Astrocyte (in vitro differentiated cells and primary cell): ENCODE measurements around the gene ABLIM2. TPM values are rescaled to one million over a fixed set of nuclear protein-coding genes. Genes with fewer than 3 reads are reported as not detected.
A peak's percentile ranks its signal among the peaks of the same experiment; 100 is the strongest.

Experiments used
- DNase-seq: peaks from one replicate; pipeline ENCODE4 v3.0.0-alpha.2; 2010; ENCODE audit warnings: low read depth
- FAIRE-seq: peaks from 2 replicates; lab custom pipeline; 2011; peaks lifted over from hg19 to GRCh38; lab: Jason Lieb, UNC
- H2AFZ ChIP-seq: 2 replicates; pipeline ENCODE4 v1.6.0; 2012; ENCODE audit warnings: low read depth, low read length, inconsistent platforms
- H3K27ac ChIP-seq: 2 replicates; pipeline ENCODE4 v1.5.1; 2011; ENCODE audit warnings: low read depth, low read length, inconsistent platforms
- H3K27me3 ChIP-seq: 2 replicates; pipeline ENCODE4 v1.6.0; 2011; ENCODE audit warnings: low read length, inconsistent platforms; ENCODE audit not compliant: insufficient read depth
- H3K36me3 ChIP-seq: 2 replicates; pipeline ENCODE4 v1.5.1; 2011; ENCODE audit warnings: low read length, inconsistent platforms; ENCODE audit not compliant: insufficient read depth
- H3K4me1 ChIP-seq: 2 replicates; pipeline ENCODE4 v1.5.1; 2011; ENCODE audit warnings: low read length, inconsistent platforms; ENCODE audit not compliant: insufficient read depth
- H3K4me2 ChIP-seq: 2 replicates; pipeline ENCODE4 v1.6.0; 2012; ENCODE audit warnings: low read length, inconsistent platforms
- H3K4me3 ChIP-seq: 2 replicates; pipeline ENCODE4 v1.5.1; 2011; ENCODE audit warnings: low read depth, mild to moderate bottlenecking, low read length, inconsistent platforms; ENCODE audit not compliant: insufficient read depth
- H3K79me2 ChIP-seq: 2 replicates; pipeline ENCODE4 v1.6.0; 2012; ENCODE audit warnings: mild to moderate bottlenecking, low read length, inconsistent platforms; ENCODE audit not compliant: insufficient read depth
- H3K9ac ChIP-seq: 2 replicates; pipeline ENCODE4 v1.6.0; 2012; ENCODE audit warnings: mild to moderate bottlenecking, low read length, inconsistent platforms
- H3K9me3 ChIP-seq: 2 replicates; pipeline ENCODE4 v1.5.1; 2012; ENCODE audit warnings: low read depth, mild to moderate bottlenecking, low read length, inconsistent platforms; ENCODE audit not compliant: insufficient read depth
- H4K20me1 ChIP-seq: 2 replicates; pipeline ENCODE4 v1.6.0; 2012; ENCODE audit warnings: low read length, inconsistent platforms; ENCODE audit not compliant: insufficient read depth
- H3K27ac Mint-ChIP-seq: one replicate; pipeline ENCODE4 v1.8.0; 2021; ENCODE audit warnings: mild to moderate bottlenecking, mixed read lengths; ENCODE audit not compliant: unreplicated experiment
- H3K27me3 Mint-ChIP-seq: one replicate; pipeline ENCODE4 v1.8.0; 2021; ENCODE audit warnings: low read depth, mixed read lengths; ENCODE audit not compliant: unreplicated experiment
- H3K36me3 Mint-ChIP-seq: one replicate; pipeline ENCODE4 v1.8.0; 2021; ENCODE audit warnings: low read depth, mixed read lengths; ENCODE audit not compliant: unreplicated experiment
- H3K4me1 Mint-ChIP-seq: one replicate; pipeline ENCODE4 v1.8.0; 2021; ENCODE audit warnings: low read depth, mixed read lengths; ENCODE audit not compliant: unreplicated experiment
- H3K4me3 Mint-ChIP-seq: one replicate; pipeline ENCODE4 v1.8.0; 2021; ENCODE audit warnings: mild to moderate bottlenecking, moderate library complexity, mixed read lengths; ENCODE audit not compliant: unreplicated experiment
- H3K9me3 Mint-ChIP-seq: one replicate; pipeline ENCODE4 v1.8.0; 2021; ENCODE audit warnings: mild to moderate bottlenecking, mixed read lengths; ENCODE audit not compliant: unreplicated experiment
- EZH2 ChIP-seq: IDR thresholded peaks from 2 replicates; pipeline ENCODE4 v1.6.1; 2012; ENCODE audit warnings: mild to moderate bottlenecking, low read length, inconsistent platforms; ENCODE audit not compliant: insufficient read depth
- total RNA-seq: library from RNA; stranded (reverse); gene quantifications from 2 replicates; pipeline ENCODE4 v1.2.1, GENCODE V29; 2021
- TF ChIP-seq, protein P1 (sequence below): IDR thresholded peaks from 2 replicates; pipeline ENCODE4 v1.5.1; 2011; ENCODE audit warnings: low read depth, mild to moderate bottlenecking, inconsistent platforms, low read length, moderate library complexity; ENCODE audit not compliant: insufficient read depth

The ABLIM2 gene
- total RNA-seq, 1 donor from 2014 or later = 0.50 TPM

DNA sequence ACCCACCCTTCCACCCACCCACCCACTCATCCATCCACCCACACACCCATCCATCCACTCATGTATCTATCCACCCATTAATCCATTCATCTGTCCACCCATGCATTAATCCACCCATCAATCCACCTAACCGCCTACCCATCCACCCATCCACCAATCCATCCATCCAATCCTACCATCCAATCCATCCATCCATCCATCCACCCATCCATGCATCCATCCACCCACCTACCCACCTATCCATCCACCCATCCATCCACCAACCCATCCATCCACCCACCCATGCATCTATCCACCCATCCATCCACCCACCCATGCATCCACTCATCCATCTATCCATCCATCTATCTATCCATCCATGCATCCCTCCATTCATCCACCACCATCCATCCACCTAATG lies 184.2 kb downstream of the ABLIM2 start:
- Mint-ChIP-seq H3K4me1 (peaks cover 32% of the 10 kb centered on the region), H3K27me3 (peaks cover 2% of the 10 kb centered on the region), H3K36me3 (no peaks in the 10 kb centered on the region), H3K27ac (no peak overlapping the region), H3K9me3 (peaks cover 1% of the 10 kb centered on the region), H3K4me3 (no peak overlapping the region)
- no peak for FAIRE-seq
- Histone ChIP-seq H3K9me3 (no peaks in the 10 kb centered on the region), H3K36me3 (no peaks in the 10 kb centered on the region), H3K27me3 (no peaks in the 10 kb centered on the region), H3K27ac (no peak overlapping the region), H3K4me2 (no peak overlapping the region), H3K9ac (no peak overlapping the region), H4K20me1 (no peaks in the 10 kb centered on the region), H3K79me2 (peaks cover 2% of the 10 kb centered on the region), H2AFZ (no peak overlapping the region), H3K4me1 (peaks cover 51% of the 10 kb centered on the region), H3K4me3 (no peak overlapping the region)
- DNase-seq = no peak
- TF ChIP-seq EZH2 = no peak
- TF ChIP-seq, protein P1, sequence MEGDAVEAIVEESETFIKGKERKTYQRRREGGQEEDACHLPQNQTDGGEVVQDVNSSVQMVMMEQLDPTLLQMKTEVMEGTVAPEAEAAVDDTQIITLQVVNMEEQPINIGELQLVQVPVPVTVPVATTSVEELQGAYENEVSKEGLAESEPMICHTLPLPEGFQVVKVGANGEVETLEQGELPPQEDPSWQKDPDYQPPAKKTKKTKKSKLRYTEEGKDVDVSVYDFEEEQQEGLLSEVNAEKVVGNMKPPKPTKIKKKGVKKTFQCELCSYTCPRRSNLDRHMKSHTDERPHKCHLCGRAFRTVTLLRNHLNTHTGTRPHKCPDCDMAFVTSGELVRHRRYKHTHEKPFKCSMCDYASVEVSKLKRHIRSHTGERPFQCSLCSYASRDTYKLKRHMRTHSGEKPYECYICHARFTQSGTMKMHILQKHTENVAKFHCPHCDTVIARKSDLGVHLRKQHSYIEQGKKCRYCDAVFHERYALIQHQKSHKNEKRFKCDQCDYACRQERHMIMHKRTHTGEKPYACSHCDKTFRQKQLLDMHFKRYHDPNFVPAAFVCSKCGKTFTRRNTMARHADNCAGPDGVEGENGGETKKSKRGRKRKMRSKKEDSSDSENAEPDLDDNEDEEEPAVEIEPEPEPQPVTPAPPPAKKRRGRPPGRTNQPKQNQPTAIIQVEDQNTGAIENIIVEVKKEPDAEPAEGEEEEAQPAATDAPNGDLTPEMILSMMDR = no peak

DNA sequence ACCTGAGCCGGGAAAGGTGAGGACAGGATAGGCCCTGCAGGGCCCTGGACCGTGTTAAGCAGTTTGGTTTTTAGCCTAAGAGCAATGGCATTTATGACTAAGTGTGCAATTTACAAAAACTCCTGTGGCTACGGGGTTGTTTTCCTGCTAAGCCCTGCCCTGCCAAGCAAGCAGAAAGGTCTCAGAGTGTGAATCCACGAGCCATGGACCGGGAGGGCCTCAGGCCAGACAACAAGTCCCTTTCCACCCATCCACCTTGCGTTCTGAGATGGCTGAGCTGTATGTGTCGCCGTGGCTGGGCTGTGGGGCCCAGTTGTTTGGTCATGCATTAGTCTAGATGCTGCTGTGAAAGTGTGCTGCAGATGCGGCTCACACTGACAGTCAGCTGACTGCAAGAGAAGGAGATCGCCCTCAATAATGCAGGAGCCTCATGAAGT lies 185.1 kb downstream of the ABLIM2 start:
- Histone ChIP-seq H3K4me3 (no peak overlapping the region), H3K4me1 (peaks cover 49% of the 10 kb centered on the region), H3K4me2 (peak overlapping the region; percentile 40), H3K79me2 (peaks cover 2% of the 10 kb centered on the region), H3K27ac (no peak overlapping the region), H3K36me3 (no peaks in the 10 kb centered on the region), H4K20me1 (no peaks in the 10 kb centered on the region), H2AFZ (no peak overlapping the region), H3K27me3 (no peaks in the 10 kb centered on the region), H3K9ac (no peak overlapping the region), H3K9me3 (no peaks in the 10 kb centered on the region)
- DNase-seq (peak; percentile 83), FAIRE-seq (peak; percentile 62)
- Mint-ChIP-seq H3K27ac (no peak overlapping the region), H3K27me3 (peaks cover 2% of the 10 kb centered on the region), H3K9me3 (peaks cover 1% of the 10 kb centered on the region), H3K4me1 (peaks cover 33% of the 10 kb centered on the region), H3K36me3 (no peaks in the 10 kb centered on the region), H3K4me3 (no peak overlapping the region)
- TF ChIP-seq, protein P1 = no peak
- no peak for TF ChIP-seq EZH2

DNA sequence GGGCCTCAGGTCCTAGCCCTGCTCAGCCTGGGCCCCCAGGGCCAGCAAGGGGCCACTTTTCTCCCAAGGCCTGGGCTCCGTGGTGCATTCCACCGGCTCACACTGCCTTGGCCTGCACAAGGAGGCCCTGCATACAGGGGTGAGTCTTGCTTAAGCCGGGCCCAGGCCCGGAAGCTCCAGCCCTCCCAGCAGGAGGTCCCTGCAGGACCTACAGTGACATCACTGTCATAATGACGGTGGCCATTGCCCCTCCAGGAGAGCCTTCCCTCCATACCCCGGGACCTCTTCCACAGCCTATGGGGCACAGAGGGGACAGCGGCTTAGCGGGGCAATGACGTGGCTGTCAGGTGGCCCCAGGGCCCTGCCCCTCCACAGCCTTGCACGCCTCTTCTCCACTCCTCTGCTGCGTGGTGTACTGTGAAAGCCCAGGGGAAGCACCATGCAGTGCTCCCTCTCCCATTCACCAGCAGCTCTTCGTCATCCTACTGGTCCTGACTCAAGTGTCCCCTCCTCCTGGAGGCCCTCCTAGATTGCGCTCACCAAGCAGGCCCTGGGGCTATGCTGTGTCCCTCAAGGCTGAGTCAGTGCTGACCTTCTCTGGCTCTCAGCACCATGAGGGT lies 186.6 kb downstream of the ABLIM2 start:
- H3K4me1 Mint-ChIP-seq = peaks cover 33% of the 10 kb centered on the region

More for the DNA sequence above, 186.6 kb downstream of the ABLIM2 start:
- H3K27ac Mint-ChIP-seq = no peak overlapping the region
- peaks cover 2% of the 10 kb centered on the region for H3K27me3 Mint-ChIP-seq
- no peaks in the 10 kb centered on the region for H3K36me3 Mint-ChIP-seq
- Histone ChIP-seq H3K4me2 (no peak overlapping the region), H3K36me3 (no peaks in the 10 kb centered on the region), H2AFZ (no peak overlapping the region), H3K79me2 (peaks cover 2% of the 10 kb centered on the region), H3K27me3 (no peaks in the 10 kb centered on the region), H3K4me1 (peaks cover 54% of the 10 kb centered on the region), H3K27ac (no peak overlapping the region), H3K9me3 (no peaks in the 10 kb centered on the region), H4K20me1 (no peaks in the 10 kb centered on the region), H3K4me3 (no peak overlapping the region), H3K9ac (peak overlapping the region; percentile 9)
- H3K9me3 Mint-ChIP-seq = no peaks in the 10 kb centered on the region
- DNase-seq (no peak), FAIRE-seq (no peak)
- TF ChIP-seq EZH2 = no peak
- TF ChIP-seq, protein P1 = no peak
- no peak overlapping the region for H3K4me3 Mint-ChIP-seq
